GM18861 (cell line): ENCODE measurements around the gene ATP8B4.
"Not testable (repeated sequence)": the region's sequence is repeated elsewhere in the genome, so short reads cannot be mapped to it uniquely, and the experiment has no call there.

ENCODE experiments used
- ATAC-seq: cut with Tn5 transposase; IDR thresholded peaks from one replicate; pipeline ENCODE4 v1.9.1; 2021; ENCODE audit not compliant: unreplicated experiment

Gene ATP8B4

GRCh38 chr15:50109076-50109987, 9.7 kb downstream of the ATP8B4 start:
- no peak for ATAC-seq

GRCh38 chr15:50108461-50108860, 10.6 kb downstream of the ATP8B4 start:
- ATAC-seq = no peak

GRCh38 chr15:50107591-50108408, 11.2 kb downstream of the ATP8B4 start:
- peak; percentile 97 for ATAC-seq

GRCh38 chr15:50107157-50107556, 11.9 kb downstream of the ATP8B4 start:
- ATAC-seq = peak; percentile 2

- no peak for ATAC-seq
Observed at GRCh38 chr15:50106457-50106856, 12.6 kb downstream of the ATP8B4 start.

- ATAC-seq = no peak
Observed at GRCh38 chr15:50100486-50100885, 18.5 kb downstream of the ATP8B4 start.

GRCh38 chr15:50098545-50098944, 20.5 kb downstream of the ATP8B4 start:
- no peak for ATAC-seq

GRCh38 chr15:50095938-50096821, 22.9 kb downstream of the ATP8B4 start:
- ATAC-seq = no peak

- ATAC-seq = not testable (repeated sequence)
Observed at GRCh38 chr15:50089386-50089785, 29.6 kb downstream of the ATP8B4 start.

- ATAC-seq = no peak
Observed at GRCh38 chr15:50084932-50085331, 34.1 kb downstream of the ATP8B4 start.

GRCh38 chr15:50083424-50084025, 35.5 kb downstream of the ATP8B4 start:
- ATAC-seq = no peak

- ATAC-seq = no peak
Observed at GRCh38 chr15:50082066-50082465, 37.0 kb downstream of the ATP8B4 start.

- no peak for ATAC-seq
Observed at GRCh38 chr15:50077651-50078050, 41.4 kb downstream of the ATP8B4 start.

GRCh38 chr15:50077176-50077575, 41.9 kb downstream of the ATP8B4 start:
- ATAC-seq = no peak

- ATAC-seq = no peak
Observed at GRCh38 chr15:50075319-50075718, 43.7 kb downstream of the ATP8B4 start.

GRCh38 chr15:50071551-50072258, 47.3 kb downstream of the ATP8B4 start:
- no peak for ATAC-seq

- ATAC-seq = no peak
Observed at GRCh38 chr15:50068016-50068415, 51.0 kb downstream of the ATP8B4 start.

- no peak for ATAC-seq
Observed at GRCh38 chr15:50067254-50067653, 51.8 kb downstream of the ATP8B4 start.

- no peak for ATAC-seq
Observed at GRCh38 chr15:50066666-50067065, 52.4 kb downstream of the ATP8B4 start.

GRCh38 chr15:50066202-50066601, 52.8 kb downstream of the ATP8B4 start:
- no peak for ATAC-seq
